Esophagus muscularis mucosa (tissue), 4 donors: ENCODE data around the gene HOXB7.

ENCODE experiments used
- EP300 ChIP-seq: sonication (generic); formaldehyde crosslinking; IDR thresholded peaks from one replicate; pipeline ENCODE4 v1.6.1; 2017; ENCODE audit warnings: antibody characterized with exemption
- POLR2A ChIP-seq: fragments of 450-650 bp; IDR thresholded peaks from one replicate; pipeline ENCODE4 v1.6.1; 2017; ENCODE audit warnings: antibody characterized with exemption, moderate library complexity, mild to moderate bottlenecking, low read depth
- POLR2AphosphoS5 ChIP-seq, 2 donors: sonication (generic); formaldehyde crosslinking; IDR thresholded peaks; one replicate each; pipeline ENCODE4 v1.6.1; 2017; ENCODE audit warnings: antibody characterized with exemption in 2 of 2
- TF ChIP-seq, protein P1 (sequence below), 3 experiments: fragments of 200-600 bp in 2 of 3; fragments of 450-650 bp in 1 of 3; sonication (generic) in 2 of 3; IDR thresholded peaks; one replicate each; pipeline ENCODE4 v1.5.1; 2017 to 2019; ENCODE audit warnings: antibody characterized with exemption in 3 of 3, mild to moderate bottlenecking in 2 of 3, moderate library complexity in 1 of 3

DNA sequence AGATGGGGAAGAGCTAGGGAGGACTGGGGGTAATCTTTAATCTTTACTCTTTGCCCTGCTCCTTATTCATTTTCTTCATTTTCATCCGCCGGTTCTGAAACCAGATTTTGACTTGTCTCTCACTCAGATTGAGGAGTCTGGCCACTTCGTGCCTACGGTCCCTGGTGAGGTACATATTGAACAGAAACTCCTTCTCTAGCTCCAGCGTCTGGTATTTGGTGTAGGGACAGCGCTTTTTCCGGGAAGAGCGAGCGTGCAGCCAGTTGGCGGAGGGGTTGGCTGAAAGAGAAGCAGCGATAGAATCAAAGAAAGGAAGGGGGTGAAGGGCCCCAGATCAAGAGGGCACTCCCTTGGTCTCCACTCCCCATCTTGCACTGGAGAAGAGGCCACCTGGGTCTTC, 12.0 kb upstream of the HOXB7 start:
- TF ChIP-seq, protein P1, sequence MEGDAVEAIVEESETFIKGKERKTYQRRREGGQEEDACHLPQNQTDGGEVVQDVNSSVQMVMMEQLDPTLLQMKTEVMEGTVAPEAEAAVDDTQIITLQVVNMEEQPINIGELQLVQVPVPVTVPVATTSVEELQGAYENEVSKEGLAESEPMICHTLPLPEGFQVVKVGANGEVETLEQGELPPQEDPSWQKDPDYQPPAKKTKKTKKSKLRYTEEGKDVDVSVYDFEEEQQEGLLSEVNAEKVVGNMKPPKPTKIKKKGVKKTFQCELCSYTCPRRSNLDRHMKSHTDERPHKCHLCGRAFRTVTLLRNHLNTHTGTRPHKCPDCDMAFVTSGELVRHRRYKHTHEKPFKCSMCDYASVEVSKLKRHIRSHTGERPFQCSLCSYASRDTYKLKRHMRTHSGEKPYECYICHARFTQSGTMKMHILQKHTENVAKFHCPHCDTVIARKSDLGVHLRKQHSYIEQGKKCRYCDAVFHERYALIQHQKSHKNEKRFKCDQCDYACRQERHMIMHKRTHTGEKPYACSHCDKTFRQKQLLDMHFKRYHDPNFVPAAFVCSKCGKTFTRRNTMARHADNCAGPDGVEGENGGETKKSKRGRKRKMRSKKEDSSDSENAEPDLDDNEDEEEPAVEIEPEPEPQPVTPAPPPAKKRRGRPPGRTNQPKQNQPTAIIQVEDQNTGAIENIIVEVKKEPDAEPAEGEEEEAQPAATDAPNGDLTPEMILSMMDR (IDR thresholded peaks at IDR 0.05) = no peak
- TF ChIP-seq POLR2A (no peak), POLR2AphosphoS5 (IDR thresholded peaks at IDR 0.05) (no peak), EP300 (no peak)
